ENCODE results near the gene TYSND1.
"Not testable (repeated sequence)": the region's sequence is repeated elsewhere in the genome, so short reads cannot be mapped to it uniquely, and the experiment has no call there.

Gene TYSND1

DNA sequence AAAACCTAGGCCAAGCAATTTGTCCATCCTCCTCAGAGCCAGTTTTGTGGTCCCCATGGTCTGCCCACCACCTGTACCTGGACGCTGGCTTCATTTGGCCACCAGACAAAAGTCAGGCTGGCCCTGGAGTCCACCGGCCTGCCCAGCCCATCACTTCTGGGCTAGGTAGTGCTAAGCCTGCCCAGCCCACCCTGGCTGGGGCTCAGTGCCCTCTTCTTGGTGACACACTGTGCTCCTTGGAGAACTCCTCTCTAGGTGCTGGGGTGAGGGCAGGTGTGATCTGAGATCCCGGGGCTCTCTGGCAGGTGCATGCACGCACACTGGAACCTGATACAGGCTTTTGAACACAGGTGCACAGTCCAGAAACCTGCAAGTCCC, 15.0 kb downstream of the TYSND1 start:
- DNase-seq, result no peak

- no peak for DNase-seq
These were observed 15.5 kb downstream of the TYSND1 start for GRCh38 chr10:70130878-70131559.

- no peak for DNase-seq
These were observed 19.7 kb downstream of the TYSND1 start for GRCh38 chr10:70126700-70127395.

DNA sequence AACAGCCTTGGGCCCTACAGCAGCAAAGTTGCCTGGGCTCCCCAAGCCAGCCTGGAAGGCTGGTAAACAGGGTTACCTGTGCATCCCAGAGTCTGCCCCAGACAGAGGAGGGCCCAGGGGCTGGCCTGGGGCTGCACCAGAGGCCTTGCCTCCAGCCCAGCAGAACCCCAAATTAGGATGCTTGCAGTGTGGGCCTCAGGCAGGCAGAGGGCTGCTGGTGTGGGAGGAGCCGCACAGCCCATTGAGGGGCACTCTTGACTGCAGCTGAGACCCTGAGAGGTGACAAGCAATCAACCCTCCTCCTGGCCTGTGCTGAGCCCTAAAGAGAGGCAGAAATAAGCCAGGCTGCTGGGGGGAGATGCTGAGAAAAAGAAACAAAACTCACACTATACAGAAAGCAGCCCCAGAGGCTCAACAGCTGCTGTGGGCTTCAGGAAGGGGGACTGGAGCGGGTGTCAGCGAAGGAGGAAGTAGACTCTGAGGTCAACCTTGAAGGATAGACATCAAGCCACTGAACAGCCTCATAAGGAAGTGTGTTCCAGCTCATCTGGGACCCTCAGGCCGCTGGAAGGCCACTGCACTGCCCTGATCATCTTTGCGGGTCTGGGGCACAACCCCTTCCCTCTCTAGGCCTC, 20.5 kb downstream of the TYSND1 start:
- DNase-seq, result peak; percentile 94

DNA sequence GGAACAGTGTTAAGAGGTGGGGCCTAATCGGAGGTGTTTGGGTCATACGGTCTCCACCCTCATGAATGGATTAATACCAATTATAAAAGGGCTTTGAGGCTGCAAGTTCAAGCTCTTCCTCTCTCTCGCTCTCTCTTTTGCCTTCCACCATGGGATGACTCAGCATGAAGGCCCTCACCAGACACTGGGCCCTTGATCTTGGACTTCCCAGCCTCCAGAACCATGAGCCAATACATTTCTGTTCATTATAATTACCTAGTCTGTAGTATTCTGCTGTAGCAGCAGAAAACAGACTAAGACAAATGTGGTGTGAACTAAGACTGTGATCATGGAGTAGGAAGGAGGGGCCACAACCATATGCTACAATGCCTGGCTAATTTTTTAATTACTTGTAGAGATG, 21.6 kb downstream of the TYSND1 start:
- DNase-seq, result no peak

DNA sequence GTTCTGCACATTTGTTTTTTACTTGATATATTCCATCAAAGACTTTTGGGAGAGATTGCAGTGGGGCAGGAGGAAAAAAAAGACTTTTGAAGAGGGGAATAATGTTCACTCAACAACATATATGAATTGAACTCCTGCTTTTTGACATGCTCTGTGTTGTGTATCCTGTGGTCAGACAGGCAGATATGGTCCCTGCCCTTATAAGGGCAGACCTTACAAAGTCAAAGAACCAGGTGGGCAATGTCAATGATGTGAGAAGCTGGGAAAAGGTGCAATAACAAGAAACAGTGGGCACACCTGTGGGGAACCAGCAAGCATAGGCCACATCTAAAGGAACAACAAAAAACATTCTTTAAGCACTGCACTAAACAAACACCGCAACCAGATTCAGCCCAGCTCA, 22.1 kb downstream of the TYSND1 start:
- no peak for DNase-seq

DNA sequence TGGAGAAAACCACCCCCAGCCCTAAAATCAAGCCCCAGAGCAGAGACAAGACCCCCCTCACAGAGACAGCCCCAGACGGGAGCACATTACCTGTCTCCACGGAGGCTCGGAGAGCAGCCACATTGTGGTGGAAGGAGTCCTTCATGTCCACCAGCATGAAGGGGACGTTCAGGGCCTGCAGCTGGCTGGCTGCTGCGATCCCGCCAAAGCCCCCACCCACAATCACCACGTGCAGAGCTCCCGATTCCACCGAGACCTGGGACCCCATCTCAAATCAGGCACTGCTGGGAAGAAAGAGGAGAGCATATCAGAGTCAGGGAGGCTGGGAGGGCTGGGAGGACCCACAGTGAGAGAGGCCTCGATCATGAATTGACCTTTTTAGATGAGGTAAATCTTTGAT, 22.7 kb downstream of the TYSND1 start:
- no peak for DNase-seq

DNA sequence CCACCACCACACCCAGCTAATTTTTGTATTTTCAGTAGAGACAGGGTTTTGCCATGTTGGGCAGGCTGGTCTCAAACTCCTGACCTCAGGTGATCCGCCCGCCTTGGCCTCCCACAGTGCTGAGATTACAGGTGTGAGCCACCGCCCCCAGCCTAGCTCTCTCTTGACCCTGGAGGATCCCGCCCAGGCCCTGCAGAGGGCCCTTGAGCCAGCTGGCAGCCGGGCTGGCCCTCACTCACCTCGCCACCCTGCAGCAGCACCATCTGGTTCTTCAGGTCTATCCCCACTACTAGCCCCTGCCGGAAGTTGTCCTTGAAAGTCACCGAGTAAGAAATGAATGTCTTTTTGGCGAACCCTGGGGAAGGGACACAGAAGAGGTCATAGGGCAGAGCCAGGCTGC, 23.3 kb downstream of the TYSND1 start:
- not testable (repeated sequence) for DNase-seq

- DNase-seq, result no peak
These were observed 23.8 kb downstream of the TYSND1 start for GRCh38 chr10:70122742-70123141.

DNA sequence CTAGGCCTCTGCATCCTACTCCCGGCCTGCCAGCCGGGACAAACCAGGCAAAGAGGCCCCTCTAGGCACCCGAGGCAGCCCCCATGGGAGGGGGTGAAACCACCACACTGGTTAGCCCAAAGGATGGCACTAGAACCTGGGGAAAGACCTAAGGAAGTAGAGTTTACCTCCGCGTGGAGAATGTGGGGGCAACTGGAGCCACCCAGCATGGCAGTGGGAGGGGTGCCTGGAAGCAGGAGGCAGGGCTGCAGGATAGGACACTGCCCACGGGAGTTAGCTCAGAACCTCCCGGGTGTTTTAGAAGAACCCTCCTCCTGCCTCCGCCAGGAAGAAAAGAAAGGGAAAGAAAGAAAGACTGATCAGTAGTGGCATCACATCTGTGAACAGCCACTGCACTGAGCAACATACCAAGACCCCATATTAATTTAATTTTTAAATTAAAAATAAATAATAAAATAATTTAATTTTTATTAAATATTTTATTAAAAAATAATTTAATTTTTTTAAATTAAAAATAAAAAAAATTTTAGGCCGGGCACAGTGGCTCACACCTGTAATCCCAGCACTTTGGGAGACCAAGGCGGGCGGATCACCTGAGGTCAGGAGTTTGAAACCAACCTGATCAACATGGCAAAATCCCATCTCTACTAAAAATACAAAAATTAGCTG, 25.1 kb downstream of the TYSND1 start:
- no peak for DNase-seq

GRCh38 chr10:70120417-70120816, 26.1 kb downstream of the TYSND1 start:
- no peak for DNase-seq

- no peak for DNase-seq
These were observed 26.9 kb downstream of the TYSND1 start for GRCh38 chr10:70119623-70120022.

- DNase-seq, result no peak
These were observed 27.3 kb downstream of the TYSND1 start for GRCh38 chr10:70119197-70119596.

DNA sequence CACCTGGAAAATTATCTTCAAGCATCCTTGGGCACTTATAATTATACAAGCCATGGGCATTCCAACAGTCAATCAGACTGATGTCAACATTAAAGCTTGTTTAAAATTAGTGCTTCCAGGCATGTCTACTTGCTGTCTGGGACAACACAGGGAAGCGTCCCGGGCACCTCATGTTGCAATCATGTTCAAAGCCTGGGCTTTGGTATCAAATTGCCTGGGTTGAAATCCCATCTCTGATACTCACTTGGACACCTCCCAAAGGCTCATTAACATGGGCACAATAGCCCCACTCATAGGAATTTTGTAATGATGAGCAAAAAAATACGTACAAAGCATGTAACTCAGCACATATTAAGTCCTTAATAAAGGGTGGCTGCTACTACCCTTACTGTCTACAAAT, 28.3 kb downstream of the TYSND1 start:
- no peak for DNase-seq

DNA sequence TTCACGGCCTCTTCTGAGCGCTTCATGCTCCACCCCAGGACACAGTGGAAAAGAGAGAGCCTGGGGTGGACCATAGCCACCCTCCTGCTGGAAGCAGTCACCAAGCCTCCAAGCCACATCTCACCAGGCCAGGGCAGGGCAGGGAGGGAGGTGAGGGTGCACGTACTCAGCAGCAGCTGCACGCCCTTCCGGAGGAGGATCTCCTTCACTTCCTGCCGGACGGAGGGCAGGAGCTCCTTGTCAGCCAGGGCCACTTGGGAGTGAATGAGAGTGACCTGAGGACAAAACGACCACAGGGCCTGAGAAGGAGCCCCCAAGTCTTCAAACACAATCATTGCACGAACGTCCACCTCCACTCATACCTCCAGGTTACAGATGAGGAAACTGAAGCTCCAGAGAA, 28.9 kb downstream of the TYSND1 start:
- no peak for DNase-seq

GRCh38 chr10:70115948-70116682, 30.4 kb downstream of the TYSND1 start:
- DNase-seq, result peak; percentile 38 to 59

- DNase-seq, result no peak
These were observed 31.6 kb downstream of the TYSND1 start for GRCh38 chr10:70114902-70115301.

DNA sequence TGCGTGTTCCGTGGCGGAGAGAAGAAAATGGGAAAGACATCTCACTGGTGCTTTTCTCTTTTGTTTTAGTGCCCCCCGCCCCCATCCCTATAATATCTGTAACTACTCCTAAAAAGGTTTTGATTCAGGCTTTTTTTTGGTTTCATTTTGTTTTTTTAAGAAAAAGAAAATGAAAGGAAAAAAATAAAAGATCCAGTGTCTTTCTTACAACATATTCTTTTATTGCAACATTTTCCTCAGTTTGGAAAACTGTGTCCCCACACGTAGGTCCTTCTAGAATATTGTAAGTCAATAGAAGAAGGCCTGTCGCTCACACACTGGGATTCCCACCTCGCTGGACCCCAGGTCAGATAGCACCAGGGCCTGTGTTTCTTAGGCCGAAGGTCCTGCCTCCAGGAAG, 34.4 kb downstream of the TYSND1 start:
- no peak for DNase-seq

DNA sequence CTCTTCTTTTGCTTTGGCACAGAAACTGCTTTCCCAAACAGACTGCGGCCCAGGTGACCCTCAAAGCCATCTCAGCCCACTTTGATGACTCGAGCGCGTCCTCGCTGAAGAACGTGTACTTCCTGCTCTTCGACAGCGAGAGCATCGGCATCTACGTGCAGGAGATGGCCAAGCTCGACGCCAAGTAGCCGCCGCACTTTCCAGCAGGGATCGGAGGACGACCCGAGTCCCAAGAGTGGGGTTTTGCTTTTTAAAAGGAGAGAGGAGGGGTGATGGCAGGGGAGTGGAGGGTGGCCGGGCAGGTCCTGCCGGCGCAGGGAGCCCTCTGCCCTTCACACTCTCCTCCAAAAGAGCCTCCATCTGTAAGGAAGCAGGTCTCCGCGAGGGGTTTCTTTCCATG, 35.0 kb downstream of the TYSND1 start:
- no peak for DNase-seq

- DNase-seq, result no peak
These were observed 37.3 kb downstream of the TYSND1 start for GRCh38 chr10:70109064-70109729.

GRCh38 chr10:70106958-70107791, 39.3 kb downstream of the TYSND1 start:
- DNase-seq, result peak; percentile 43 to 59

DNA sequence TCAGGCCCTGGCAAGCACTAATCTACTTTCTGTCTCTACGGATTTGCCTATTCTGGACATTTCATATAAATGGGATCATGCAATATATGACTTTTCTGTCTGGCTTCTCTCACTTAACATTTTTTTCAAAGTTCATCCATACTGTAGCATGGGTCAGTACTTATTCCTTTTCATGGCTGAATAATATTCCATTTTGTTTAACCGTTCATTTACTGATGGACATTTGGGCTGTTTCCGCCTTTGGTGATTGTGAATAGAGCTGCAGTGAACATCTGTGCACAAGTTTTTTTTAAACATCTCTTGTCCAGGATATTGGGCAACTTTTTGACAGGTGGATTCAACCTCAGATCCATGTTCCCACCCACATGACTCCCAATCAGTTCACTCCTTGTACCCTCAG, 44.8 kb downstream of the TYSND1 start:
- no peak for DNase-seq

Measured in Kasumi-1 (cell line).